D721Med (cell line): ENCODE results near the gene ARHGEF1.

Experiments
- DNase-seq: peaks from one replicate; pipeline ENCODE4 v3.0.0; 2011; ENCODE audit warnings: low spot score; ENCODE audit not compliant: insufficient read length
- FAIRE-seq: peaks from 2 replicates; lab custom pipeline; 2011; peaks lifted over from hg19 to GRCh38; lab: Jason Lieb, UNC
- CTCF ChIP-seq: IDR thresholded peaks from 2 replicates; pipeline ENCODE4 v1.5.1; 2012; ENCODE audit warnings: mild to moderate bottlenecking, control low read depth; ENCODE audit not compliant: insufficient read depth; ENCODE audit errors: missing control alignments

The ARHGEF1 gene

GRCh38 chr19:41845051-41845590 is 37.9 kb upstream of the ARHGEF1 start:
- DNase-seq = no peak
- FAIRE-seq = no peak
- no peak for TF ChIP-seq CTCF

GRCh38 chr19:41847351-41848105 is 35.5 kb upstream of the ARHGEF1 start:
- TF ChIP-seq CTCF = no peak
- FAIRE-seq (no peak), DNase-seq (no peak)

GRCh38 chr19:41848666-41849065 is 34.3 kb upstream of the ARHGEF1 start:
- FAIRE-seq (no peak), DNase-seq (no peak)
- TF ChIP-seq CTCF = no peak

GRCh38 chr19:41849067-41849466 is 33.9 kb upstream of the ARHGEF1 start:
- FAIRE-seq (no peak), DNase-seq (no peak)
- no peak for TF ChIP-seq CTCF

GRCh38 chr19:41850381-41850780 is 32.6 kb upstream of the ARHGEF1 start:
- no peak for FAIRE-seq
- DNase-seq = no peak
- TF ChIP-seq CTCF = no peak

- DNase-seq = no peak
- no peak for TF ChIP-seq CTCF
- FAIRE-seq = no peak
Observed at GRCh38 chr19:41851456-41851855, 31.5 kb upstream of the ARHGEF1 start.

GRCh38 chr19:41853344-41853743 is 29.6 kb upstream of the ARHGEF1 start:
- DNase-seq = no peak
- no peak for TF ChIP-seq CTCF
- FAIRE-seq = no peak
